Omental fat pad (tissue), 4 donors: ENCODE measurements around the gene COL11A2. TPM values are rescaled to one million over a fixed set of nuclear protein-coding genes. Genes with fewer than 3 reads are reported as not detected.
A peak's percentile ranks its signal among the peaks of the same experiment; 100 is the strongest.

ENCODE experiments used
- ATAC-seq: fragments of 150-250 bp; one replicate; pipeline ENCODE4 v1.9.1; 2016; ENCODE audit warnings: mild to moderate bottlenecking, moderate library complexity; ENCODE audit not compliant: low FRiP score
- DNase-seq: peaks from one replicate; pipeline ENCODE4 v3.0.0-alpha.2; 2019; ENCODE audit warnings: low spot score
- CTCF ChIP-seq, 3 donors: fragments of 450-650 bp; IDR thresholded peaks; one replicate each; pipeline ENCODE4 v1.5.1; 2016 to 2017; ENCODE audit warnings: antibody characterized with exemption in 3 of 3, mild to moderate bottlenecking in 3 of 3, moderate library complexity in 2 of 3
- total RNA-seq, 4 donors: library from RNA; depleted of rRNA; stranded (reverse); fragments of >200 nt; gene quantifications; one replicate each; pipeline ENCODE4 v1.1.0, GENCODE V29; 2016

Gene COL11A2
- total RNA-seq, 4 donors from 2014 or later, result 0.13 to 1.3 (median 0.53) TPM

- ATAC-seq (no peak), DNase-seq (no peak)
- no peak for TF ChIP-seq CTCF (IDR thresholded peaks at IDR 0.05)
Observed at GRCh38 chr6:33139596-33140206, 52.6 kb downstream of the COL11A2 start.

GRCh38 chr6:33136310-33136900 is 55.9 kb downstream of the COL11A2 start:
- TF ChIP-seq CTCF (IDR thresholded peaks at IDR 0.05), result no peak
- DNase-seq (no peak), ATAC-seq (no peak)

- ATAC-seq (no peak), DNase-seq (no peak)
- TF ChIP-seq CTCF (IDR thresholded peaks at IDR 0.05), result no peak
Observed at GRCh38 chr6:33132081-33132524, 60.2 kb downstream of the COL11A2 start.

- TF ChIP-seq CTCF (IDR thresholded peaks at IDR 0.05), result no peak
- no peak for ATAC-seq
- no peak for DNase-seq
Observed at GRCh38 chr6:33128318-33128717, 63.9 kb downstream of the COL11A2 start.

GRCh38 chr6:33126101-33126714 is 66.1 kb downstream of the COL11A2 start:
- ATAC-seq, result no peak
- no peak for TF ChIP-seq CTCF (IDR thresholded peaks at IDR 0.05)

GRCh38 chr6:33124947-33125346 is 67.3 kb downstream of the COL11A2 start:
- no peak for TF ChIP-seq CTCF (IDR thresholded peaks at IDR 0.05)
- ATAC-seq, result no peak
- no peak for DNase-seq

More at GRCh38 chr6:33126101-33126714, 66.1 kb downstream of the COL11A2 start:
- DNase-seq, result peak; percentile 75

GRCh38 chr6:33124525-33124901 is 67.8 kb downstream of the COL11A2 start:
- TF ChIP-seq CTCF (IDR thresholded peaks at IDR 0.05), result no peak
- DNase-seq (no peak), ATAC-seq (no peak)
